Measurements from ENCODE around the gene UQCR10.
A peak's percentile ranks its signal among the peaks of the same experiment; 100 is the strongest.

The UQCR10 gene
- long read RNA-seq, donor 1, transcript UQCR10-201 (2 exons, 916 nt) = major isoform, 465 of 527 reads
- long read RNA-seq, donor 1, transcript UQCR10-202 (2 exons, 584 nt) = minor isoform, 46 of 527 reads
- long read RNA-seq, donor 1, partial matches to known transcripts = 5 of 527 reads
- long read RNA-seq, donor 1, other reads (novel, unspliced or antisense) = 11 of 527 reads
- long read RNA-seq, donor 2, transcript UQCR10-201 (2 exons, 916 nt) = major isoform, 282 of 324 reads
- long read RNA-seq, donor 2, transcript UQCR10-202 (2 exons, 584 nt) = minor isoform, 26 of 324 reads
- long read RNA-seq, donor 2, partial matches to known transcripts = 16 of 324 reads
- long read RNA-seq, donor 2, other reads (novel, unspliced or antisense) = 0 of 324 reads
- long read RNA-seq, donor 3, transcript UQCR10-201 (2 exons, 916 nt) = major isoform, 138 of 149 reads
- long read RNA-seq, donor 3, transcript UQCR10-202 (2 exons, 584 nt) = minor isoform, 11 of 149 reads
- long read RNA-seq, donor 3, partial matches to known transcripts = 0 of 149 reads
- long read RNA-seq, donor 3, other reads (novel, unspliced or antisense) = 0 of 149 reads
- long read RNA-seq, donor 4, transcript UQCR10-202 (2 exons, 584 nt) = minor isoform, 71 of 278 reads
- long read RNA-seq, donor 4, transcript UQCR10-201 (2 exons, 916 nt) = major isoform, 207 of 278 reads
- long read RNA-seq, donor 4, partial matches to known transcripts = 0 of 278 reads
- long read RNA-seq, donor 4, other reads (novel, unspliced or antisense) = 0 of 278 reads
- long read RNA-seq, donor 5, transcript UQCR10-201 (2 exons, 916 nt) = major isoform, 336 of 376 reads
- long read RNA-seq, donor 5, transcript UQCR10-202 (2 exons, 584 nt) = minor isoform, 40 of 376 reads
- long read RNA-seq, donor 5, partial matches to known transcripts = 0 of 376 reads
- long read RNA-seq, donor 5, other reads (novel, unspliced or antisense) = 0 of 376 reads
- long read RNA-seq, donor 6, transcript UQCR10-202 (2 exons, 584 nt) = minor isoform, 32 of 321 reads
- long read RNA-seq, donor 6, transcript UQCR10-201 (2 exons, 916 nt) = major isoform, 278 of 321 reads
- long read RNA-seq, donor 6, partial matches to known transcripts = 5 of 321 reads
- long read RNA-seq, donor 6, other reads (novel, unspliced or antisense) = 6 of 321 reads
- long read RNA-seq, donor 7, transcript UQCR10-201 (2 exons, 916 nt) = major isoform, 387 of 443 reads
- long read RNA-seq, donor 7, transcript UQCR10-202 (2 exons, 584 nt) = minor isoform, 50 of 443 reads
- long read RNA-seq, donor 7, partial matches to known transcripts = 0 of 443 reads
- long read RNA-seq, donor 7, other reads (novel, unspliced or antisense) = 6 of 443 reads
- long read RNA-seq, donor 8, transcript UQCR10-201 (2 exons, 916 nt) = major isoform, 294 of 322 reads
- long read RNA-seq, donor 8, transcript UQCR10-202 (2 exons, 584 nt) = minor isoform, 23 of 322 reads
- long read RNA-seq, donor 8, partial matches to known transcripts = 0 of 322 reads
- long read RNA-seq, donor 8, other reads (novel, unspliced or antisense) = 5 of 322 reads

- DNase-seq = peak; percentile 99
Measured at GRCh38 chr22:29767171-29768051, at the start of gene UQCR10. TSS of gene UQCR10 (plus strand) at chr22:29767369. CDS start at chr22:29767399, 30 bp downstream.

- DNase-seq = no peak
Measured at GRCh38 chr22:29717789-29718188, 49.4 kb upstream of the UQCR10 start.

- DNase-seq = no peak
Measured at GRCh38 chr22:29718949-29719898, 47.9 kb upstream of the UQCR10 start.

- DNase-seq = no peak
Measured at GRCh38 chr22:29719899-29720645, 47.1 kb upstream of the UQCR10 start, which contains the start of gene CABP7. TSS of gene CABP7 (plus strand) at chr22:29720003. CDS start at chr22:29720425, 422 bp downstream.

- no peak for DNase-seq
Measured at GRCh38 chr22:29720811-29721323, 46.3 kb upstream of the UQCR10 start.

- DNase-seq = no peak
Measured at GRCh38 chr22:29722151-29722550, 45.0 kb upstream of the UQCR10 start.

GRCh38 chr22:29722587-29722986, 44.6 kb upstream of the UQCR10 start:
- DNase-seq = no peak

GRCh38 chr22:29723766-29724165, 43.4 kb upstream of the UQCR10 start:
- DNase-seq = no peak

GRCh38 chr22:29724843-29725242, 42.3 kb upstream of the UQCR10 start:
- no peak for DNase-seq

- DNase-seq = no peak
Measured at GRCh38 chr22:29726106-29726505, 41.1 kb upstream of the UQCR10 start.

GRCh38 chr22:29726512-29727130, 40.5 kb upstream of the UQCR10 start:
- no peak for DNase-seq

- no peak for DNase-seq
Measured at GRCh38 chr22:29727131-29727523, 40.0 kb upstream of the UQCR10 start.

GRCh38 chr22:29729161-29729560, 38.0 kb upstream of the UQCR10 start:
- no peak for DNase-seq

GRCh38 chr22:29731058-29731850, 35.9 kb upstream of the UQCR10 start:
- DNase-seq = no peak

- DNase-seq = no peak
Measured at GRCh38 chr22:29732883-29733282, 34.3 kb upstream of the UQCR10 start.

- peak; percentile 66 for DNase-seq
Measured at GRCh38 chr22:29733362-29734201, 33.6 kb upstream of the UQCR10 start.

Data from right kidney (tissue), 9 donors.